GM23338 (cell line): Measurements from ENCODE around the gene ACSBG1.

Experiments
- EZH2 ChIP-seq: fragments of 200-600 bp; sonication (generic); IDR thresholded peaks from one replicate; pipeline ENCODE4 v1.8.0; 2017; ENCODE audit warnings: antibody characterized with exemption, mild to moderate bottlenecking, low read depth; ENCODE audit not compliant: unreplicated experiment
- POLR2AphosphoS5 ChIP-seq: IDR thresholded peaks from 2 replicates; pipeline ENCODE4 v1.6.1; 2016; ENCODE audit warnings: antibody characterized with exemption, low read depth
- TF ChIP-seq, protein P1 (sequence below), 2 experiments: fragments of 200-600 bp in 1 of 2; sonication (generic) in 1 of 2; conservative IDR thresholded peaks; 2 replicates each; pipeline versions ENCODE4 v1.5.1 to v1.6.1; 2016 to 2017; ENCODE audit warnings: antibody characterized with exemption in 2 of 2, low read depth in 2 of 2, mild to moderate bottlenecking in 2 of 2, moderate library complexity in 1 of 2

DNA sequence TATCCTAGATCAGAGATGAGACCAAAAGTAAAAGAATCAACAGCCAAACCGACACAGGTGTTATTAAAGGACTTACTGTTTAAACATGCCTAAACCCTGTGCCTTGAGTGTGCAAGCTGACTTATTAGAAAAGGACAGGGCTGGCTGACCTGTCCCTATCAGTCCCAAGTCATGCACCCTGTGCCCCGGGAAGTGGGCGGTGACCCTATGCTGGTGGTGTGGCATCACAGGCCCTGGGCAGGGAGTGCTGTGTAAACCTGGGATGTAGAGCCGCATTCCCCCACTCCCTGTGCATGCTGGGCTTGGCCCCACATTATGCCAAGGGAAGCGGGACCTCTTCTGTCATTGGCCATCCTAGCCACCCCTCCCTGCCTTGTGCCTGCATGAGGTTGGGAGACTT is 40.6 kb upstream of the ACSBG1 start:
- TF ChIP-seq, protein P1, sequence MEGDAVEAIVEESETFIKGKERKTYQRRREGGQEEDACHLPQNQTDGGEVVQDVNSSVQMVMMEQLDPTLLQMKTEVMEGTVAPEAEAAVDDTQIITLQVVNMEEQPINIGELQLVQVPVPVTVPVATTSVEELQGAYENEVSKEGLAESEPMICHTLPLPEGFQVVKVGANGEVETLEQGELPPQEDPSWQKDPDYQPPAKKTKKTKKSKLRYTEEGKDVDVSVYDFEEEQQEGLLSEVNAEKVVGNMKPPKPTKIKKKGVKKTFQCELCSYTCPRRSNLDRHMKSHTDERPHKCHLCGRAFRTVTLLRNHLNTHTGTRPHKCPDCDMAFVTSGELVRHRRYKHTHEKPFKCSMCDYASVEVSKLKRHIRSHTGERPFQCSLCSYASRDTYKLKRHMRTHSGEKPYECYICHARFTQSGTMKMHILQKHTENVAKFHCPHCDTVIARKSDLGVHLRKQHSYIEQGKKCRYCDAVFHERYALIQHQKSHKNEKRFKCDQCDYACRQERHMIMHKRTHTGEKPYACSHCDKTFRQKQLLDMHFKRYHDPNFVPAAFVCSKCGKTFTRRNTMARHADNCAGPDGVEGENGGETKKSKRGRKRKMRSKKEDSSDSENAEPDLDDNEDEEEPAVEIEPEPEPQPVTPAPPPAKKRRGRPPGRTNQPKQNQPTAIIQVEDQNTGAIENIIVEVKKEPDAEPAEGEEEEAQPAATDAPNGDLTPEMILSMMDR (conservative IDR thresholded peaks at IDR 0.05; ENCODE audit: low read depth in 2 of 2), result no peak
- TF ChIP-seq POLR2AphosphoS5 (no peak), EZH2 (no peak)
